NT2/D1 (cell line): ENCODE results near the gene SLC23A3.

Experiments
- SUZ12 ChIP-seq: IDR thresholded peaks from 2 replicates; pipeline ENCODE4 v1.6.1; 2011; ENCODE audit not compliant: insufficient read length, insufficient read depth; ENCODE audit errors: extremely low read depth
- YY1 ChIP-seq: IDR thresholded peaks from 2 replicates; pipeline ENCODE4 v1.6.1; 2011; ENCODE audit not compliant: insufficient read length, insufficient read depth
- ZNF274 ChIP-seq: IDR thresholded peaks from 2 replicates; pipeline ENCODE4 v1.6.1; 2011; ENCODE audit warnings: mild to moderate bottlenecking, low read depth, low read length

GRCh38 chr2:219214141-219214540 lies 44.3 kb upstream of the SLC23A3 start:
- TF ChIP-seq YY1, result no peak
- no peak for TF ChIP-seq ZNF274
- TF ChIP-seq SUZ12, result no peak
